Ovary (tissue), 9 donors: ENCODE measurements around the gene CCDC86. TPM values are rescaled to one million over a fixed set of nuclear protein-coding genes. Genes with fewer than 3 reads are reported as not detected.
A peak's percentile ranks its signal among the peaks of the same experiment; 100 is the strongest.

ENCODE experiments used
- DNase-seq, 5 donors: peaks; one replicate each; pipeline ENCODE4 v3.0.0-alpha.2; 2019 to 2020
- H3K27ac ChIP-seq, 2 donors: fragments of 200-600 bp; one replicate each; pipeline versions ENCODE4 v1.5.1 to v1.8.0; 2019 to 2022
- H3K27me3 ChIP-seq: fragments of 200-600 bp; one replicate; pipeline ENCODE4 v1.8.0; 2022
- H3K36me3 ChIP-seq: fragments of 200-600 bp; sonication (generic); one replicate; pipeline ENCODE4 v1.5.1; 2019
- H3K4me1 ChIP-seq: one replicate; pipeline ENCODE4 v1.8.1; 2013; ENCODE audit warnings: mild to moderate bottlenecking, moderate library complexity; ENCODE audit not compliant: insufficient read depth
- H3K4me3 ChIP-seq: fragments of 200-600 bp; sonication (generic); one replicate; pipeline ENCODE4 v1.5.1; 2017
- H3K9me3 ChIP-seq, 2 donors: fragments of 200-600 bp in 1 of 2; sonication (generic) in 1 of 2; one replicate each; pipeline versions ENCODE4 v1.5.1 to v1.8.1; 2013 to 2019; ENCODE audit warnings: mild to moderate bottlenecking in 1 of 2, moderate library complexity in 1 of 2
- EP300 ChIP-seq: sonication (generic); formaldehyde crosslinking; IDR thresholded peaks from one replicate; pipeline ENCODE4 v1.6.1; 2017; ENCODE audit warnings: antibody characterized with exemption
- POLR2A ChIP-seq: fragments of 450-650 bp; IDR thresholded peaks from one replicate; pipeline ENCODE4 v1.6.1; 2017; ENCODE audit warnings: antibody characterized with exemption, mild to moderate bottlenecking, moderate library complexity
- WGBS, 3 donors: extraction: QIAGEN DNeasy Blood & Tissue Kit in 1 of 3; methylation state at CpG; one replicate each; pipeline versions ENCODE4 v1.1.5 to v1.1.7; 2013 to 2017; 5-methylcytosine and 5-hydroxymethylcytosine counted together
- intact Hi-C, 4 donors: fragments of 100-400 bp; cut with DNase I; formaldehyde crosslinking; loops; one replicate each; pipeline versions ENCODE4 v1.11.0 to v1.15.1; 2022 to 2023
- polyA plus RNA-seq, 2 donors: library from polyadenylated mRNA; stranded (reverse); fragments of 200-250 nt in 1 of 2; fragments of 350-450 nt in 1 of 2; fragmentation: Illumina TruSeq in 1 of 2; extraction: RNeasy Lipid Tissue Mini Kit (QIAGEN cat#74804) in 1 of 2; gene quantifications; one replicate each; pipeline ENCODE4 v1.2.3, GENCODE V29; 2013 to 2014
- total RNA-seq, 7 donors: library from RNA; depleted of rRNA in 2 of 7; stranded (reverse); fragments of >200 nt in 2 of 7; fragmentation: NEBNext Ultra II Directional in 3 of 7; extraction: Animal tissue kit (Norgen Biotek cat#: 25700) in 3 of 7; gene quantifications; one replicate each; pipeline versions ENCODE4 v1.1.0 to v1.2.4, GENCODE V29; 2016 to 2023
- TF ChIP-seq, protein P1 (sequence below), 3 donors: fragments of 450-650 bp in 2 of 3; fragments of 200-600 bp in 1 of 3; IDR thresholded peaks; one replicate each; pipeline versions ENCODE4 v1.5.1 to v1.8.0; 2016 to 2022; ENCODE audit warnings: antibody characterized with exemption in 3 of 3, mild to moderate bottlenecking in 1 of 3
- donor health status: DM: no; HTN: no; CAD: no; lungs with moderate emphysema.
- donor health status: DM: no; HTN: no; CAD: no.
- donor health status: Bipolar disorder and iron deficiency.
- donor health status: DM: yes; HTN: yes; CAD: no.
- donor health status: DM: no; HTN: no; CAD: no.
- donor health status: DM: yes; HTN: yes; CAD: no.

The CCDC86 gene
- total and polyA plus RNA-seq, 9 donors, result 7.0 to 32.9 (median 19.8) TPM

DNA sequence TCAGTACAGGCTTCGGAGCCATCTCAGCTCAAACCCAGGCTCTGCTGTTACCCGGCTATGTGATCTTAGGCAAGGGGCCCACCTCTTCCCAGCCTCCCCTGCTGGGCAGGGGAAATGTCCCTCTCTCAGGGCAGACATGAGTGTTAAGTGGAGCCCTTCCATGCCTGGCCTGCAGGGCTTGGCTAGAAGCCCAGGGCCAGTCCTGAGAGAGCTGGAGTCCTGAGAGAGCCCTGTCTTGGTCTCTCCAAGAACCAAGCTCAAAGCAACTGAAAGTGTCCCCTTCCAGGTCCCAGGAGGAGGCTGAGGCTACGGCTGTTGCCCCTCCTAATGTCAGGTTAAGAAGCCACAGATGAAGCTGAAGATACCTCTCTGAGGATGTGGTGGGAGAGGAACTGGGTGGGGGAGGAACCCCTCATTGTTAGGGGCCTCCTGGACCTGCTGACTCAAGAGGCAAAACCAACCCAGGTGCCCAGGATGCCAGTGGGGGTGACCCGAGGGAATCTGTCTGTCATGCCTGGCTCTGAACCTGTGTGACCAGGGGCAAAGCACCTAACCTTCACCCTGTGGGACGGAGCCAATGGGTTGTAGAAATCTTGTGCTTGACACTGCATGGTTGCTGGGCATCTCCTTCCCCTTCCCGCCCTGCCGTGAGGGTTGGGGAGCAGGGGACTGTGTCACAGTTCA, 29.6 kb downstream of the CCDC86 start:
- H3K4me1 ChIP-seq, result peaks cover 2% of the 10 kb centered on the region
- TF ChIP-seq, protein P1, sequence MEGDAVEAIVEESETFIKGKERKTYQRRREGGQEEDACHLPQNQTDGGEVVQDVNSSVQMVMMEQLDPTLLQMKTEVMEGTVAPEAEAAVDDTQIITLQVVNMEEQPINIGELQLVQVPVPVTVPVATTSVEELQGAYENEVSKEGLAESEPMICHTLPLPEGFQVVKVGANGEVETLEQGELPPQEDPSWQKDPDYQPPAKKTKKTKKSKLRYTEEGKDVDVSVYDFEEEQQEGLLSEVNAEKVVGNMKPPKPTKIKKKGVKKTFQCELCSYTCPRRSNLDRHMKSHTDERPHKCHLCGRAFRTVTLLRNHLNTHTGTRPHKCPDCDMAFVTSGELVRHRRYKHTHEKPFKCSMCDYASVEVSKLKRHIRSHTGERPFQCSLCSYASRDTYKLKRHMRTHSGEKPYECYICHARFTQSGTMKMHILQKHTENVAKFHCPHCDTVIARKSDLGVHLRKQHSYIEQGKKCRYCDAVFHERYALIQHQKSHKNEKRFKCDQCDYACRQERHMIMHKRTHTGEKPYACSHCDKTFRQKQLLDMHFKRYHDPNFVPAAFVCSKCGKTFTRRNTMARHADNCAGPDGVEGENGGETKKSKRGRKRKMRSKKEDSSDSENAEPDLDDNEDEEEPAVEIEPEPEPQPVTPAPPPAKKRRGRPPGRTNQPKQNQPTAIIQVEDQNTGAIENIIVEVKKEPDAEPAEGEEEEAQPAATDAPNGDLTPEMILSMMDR (IDR thresholded peaks at IDR 0.05), result no peak
- TF ChIP-seq EP300 (no peak), POLR2A (no peak)

DNA sequence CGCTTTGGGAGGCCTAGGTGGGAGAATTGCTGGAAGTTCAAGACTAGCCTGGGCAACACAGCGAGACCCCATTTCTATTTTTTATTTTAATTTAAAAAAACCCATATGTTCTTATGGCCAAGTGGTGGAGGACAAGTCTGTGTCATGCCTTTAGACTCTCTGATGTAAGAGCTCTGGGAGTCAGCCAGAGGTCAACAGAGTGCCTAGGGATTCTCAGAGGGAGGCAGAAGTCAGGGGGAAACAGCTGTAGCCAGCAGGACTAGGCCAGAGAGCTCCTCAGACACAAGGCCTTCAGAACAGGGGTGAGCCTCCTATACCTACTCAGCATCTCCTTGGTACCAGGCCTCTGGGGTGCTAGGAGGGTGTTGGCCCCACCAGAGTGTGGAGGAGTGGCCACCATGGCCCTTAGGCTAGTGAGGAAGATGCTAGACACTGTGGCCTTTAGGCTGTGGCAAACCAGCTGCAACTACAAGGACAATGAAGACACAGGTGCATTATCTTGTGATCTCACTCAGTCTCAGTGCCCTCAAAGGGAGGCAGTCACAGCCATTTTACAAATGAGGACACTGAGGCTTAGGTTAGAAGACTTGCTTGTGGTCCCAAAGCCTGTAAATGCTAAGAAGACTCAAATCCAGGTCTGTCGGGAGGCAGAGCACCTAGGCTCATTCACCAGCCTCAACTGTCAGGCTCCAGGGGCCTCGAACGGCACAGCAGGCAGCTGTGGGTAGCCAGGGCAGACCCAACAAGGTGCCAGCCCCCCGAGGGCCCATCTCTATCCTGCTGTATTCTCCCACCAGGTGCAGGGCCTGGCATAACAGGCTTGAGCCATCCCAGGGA, 30.4 kb downstream of the CCDC86 start:
- Histone ChIP-seq H3K36me3 (no peaks in the 10 kb centered on the region), H3K4me1 (peaks cover 2% of the 10 kb centered on the region), H3K9me3 (no peaks in the 10 kb centered on the region), H3K27ac (no peak overlapping the region), H3K27me3 (no peaks in the 10 kb centered on the region), H3K4me3 (no peak overlapping the region)
- 88 to 93% (median 89%) methylated on average over 6 of the region's 6 CpGs for WGBS, 3 donors
- intact Hi-C loops, result no loop called here
- DNase-seq, result peak in 3 of 5 donors; percentile 51 to 69 (median 68)
- TF ChIP-seq, protein P1 (IDR thresholded peaks at IDR 0.05), result no peak
- no peak for TF ChIP-seq EP300
- no peak for TF ChIP-seq POLR2A

More for the DNA sequence above, 29.6 kb downstream of the CCDC86 start:
- Histone ChIP-seq H3K36me3 (no peaks in the 10 kb centered on the region), H3K27me3 (no peaks in the 10 kb centered on the region), H3K27ac (no peak overlapping the region), H3K9me3 (no peaks in the 10 kb centered on the region), H3K4me3 (no peak overlapping the region)
- 79 to 92% (median 81%) methylated on average over 7 of the region's 7 CpGs for WGBS, 3 donors
- intact Hi-C loops, result no loop called here
- no peak for DNase-seq

DNA sequence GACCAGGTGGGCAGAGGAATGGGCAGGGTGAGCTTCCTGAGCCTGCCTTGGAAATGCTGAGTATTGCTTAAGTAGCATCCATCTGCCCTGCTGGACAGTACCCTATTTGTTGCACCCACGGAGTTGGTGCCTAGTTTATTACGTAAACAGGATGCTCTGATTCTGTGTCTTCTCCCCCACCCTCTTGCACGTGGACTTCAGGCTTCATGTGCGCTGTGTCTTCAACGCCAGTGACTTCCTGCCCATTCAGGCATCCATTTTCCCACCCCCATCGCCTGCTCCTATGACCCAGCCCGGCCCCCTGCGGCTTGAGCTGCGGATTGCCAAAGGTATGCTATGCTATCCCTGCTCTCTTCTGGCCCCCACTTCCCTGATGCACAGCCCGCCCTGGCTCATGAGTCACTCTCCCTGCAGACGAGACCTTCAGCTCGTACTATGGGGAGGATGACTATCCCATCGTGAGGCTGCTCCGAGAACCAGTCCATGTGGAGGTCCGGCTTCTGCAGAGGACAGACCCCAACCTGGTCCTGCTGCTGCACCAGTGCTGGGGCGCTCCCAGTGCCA, 31.1 kb downstream of the CCDC86 start:
- Histone ChIP-seq H3K4me3 (no peak overlapping the region), H3K27ac (no peak overlapping the region), H3K27me3 (no peaks in the 10 kb centered on the region), H3K9me3 (no peaks in the 10 kb centered on the region), H3K4me1 (peaks cover 3% of the 10 kb centered on the region), H3K36me3 (no peaks in the 10 kb centered on the region)
- intact Hi-C loops, result no loop called here
- DNase-seq, result no peak
- 60 to 71% (median 65%) methylated on average over 16 of the region's 16 CpGs for WGBS, 3 donors
- TF ChIP-seq, protein P1 (IDR thresholded peaks at IDR 0.05), result no peak
- TF ChIP-seq EP300 (no peak), POLR2A (no peak)

DNA sequence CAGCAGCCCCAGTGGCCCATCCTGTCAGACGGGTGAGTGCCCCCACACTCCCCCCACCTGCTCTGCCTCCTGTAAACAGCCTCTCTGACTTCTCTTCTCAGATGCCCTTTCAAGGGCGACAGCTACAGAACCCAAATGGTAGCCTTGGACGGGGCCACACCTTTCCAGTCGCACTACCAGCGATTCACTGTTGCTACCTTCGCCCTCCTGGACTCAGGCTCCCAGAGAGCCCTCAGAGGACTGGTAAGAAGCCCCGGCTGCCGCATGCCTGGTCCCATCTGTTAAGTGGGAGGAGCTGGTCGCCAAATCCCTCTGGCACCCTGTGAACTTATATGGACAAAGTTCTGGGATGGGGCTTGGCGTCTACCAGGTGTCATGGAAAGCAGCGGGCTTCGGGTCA, 31.6 kb downstream of the CCDC86 start:
- Histone ChIP-seq H3K27ac (no peak overlapping the region), H3K4me1 (peaks cover 6% of the 10 kb centered on the region), H3K4me3 (no peak overlapping the region), H3K9me3 (no peaks in the 10 kb centered on the region), H3K36me3 (no peaks in the 10 kb centered on the region), H3K27me3 (no peaks in the 10 kb centered on the region)
- TF ChIP-seq, protein P1 (IDR thresholded peaks at IDR 0.05), result no peak
- TF ChIP-seq POLR2A (no peak), EP300 (no peak)
- WGBS, 3 donors, result 77 to 83% (median 81%) methylated on average over 12 of the region's 12 CpGs
- intact Hi-C loops, result no loop called here
- DNase-seq, result no peak
